NCI-H1436 treated with DMSO at 0.1 percent for 48 hours (cell line): ENCODE results near the gene DLG2.

ENCODE experiments used
- DNase-seq: peaks from one replicate; lab custom pipeline; 2025; lab: John Stamatoyannopoulos, UW

DLG2 gene

DNA sequence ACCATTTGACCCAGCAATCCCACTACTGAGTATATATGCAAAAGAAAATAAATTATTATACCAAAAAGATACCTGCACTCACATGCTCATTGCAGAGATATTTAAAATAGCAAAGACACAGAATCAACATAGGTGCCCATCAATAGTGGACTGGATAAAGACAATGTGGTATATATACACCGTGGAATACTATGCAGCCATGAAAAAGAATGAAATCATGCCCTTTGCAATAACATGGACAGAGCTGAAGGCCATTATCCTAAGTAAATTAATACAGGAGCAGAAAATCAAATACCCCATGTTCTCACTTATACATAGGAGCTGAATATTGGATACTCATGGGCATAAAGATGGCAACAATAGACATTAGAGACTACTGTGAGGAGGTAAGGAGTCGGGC is 68.7 kb downstream of the DLG2 start:
- DNase-seq, result no peak

DNA sequence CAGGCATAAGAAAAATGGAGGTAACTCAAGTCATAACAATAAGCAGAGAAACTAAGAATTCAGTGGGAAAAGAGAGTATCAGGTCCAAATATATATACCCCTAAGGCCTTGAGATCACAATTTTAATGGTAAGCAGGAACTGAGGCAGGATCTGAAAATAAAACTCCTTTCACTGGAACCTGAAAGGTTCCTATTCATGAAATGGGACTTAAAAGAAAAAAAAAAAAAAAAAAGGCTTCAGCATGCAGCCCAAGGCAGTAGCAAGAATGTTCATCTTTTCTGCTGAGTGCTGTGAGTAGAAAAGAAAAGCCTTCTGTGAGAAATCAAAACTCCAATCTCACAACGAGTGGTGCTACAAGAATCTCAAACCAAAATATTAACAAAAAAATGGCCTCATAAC is 75.3 kb downstream of the DLG2 start:
- DNase-seq, result no peak

DNA sequence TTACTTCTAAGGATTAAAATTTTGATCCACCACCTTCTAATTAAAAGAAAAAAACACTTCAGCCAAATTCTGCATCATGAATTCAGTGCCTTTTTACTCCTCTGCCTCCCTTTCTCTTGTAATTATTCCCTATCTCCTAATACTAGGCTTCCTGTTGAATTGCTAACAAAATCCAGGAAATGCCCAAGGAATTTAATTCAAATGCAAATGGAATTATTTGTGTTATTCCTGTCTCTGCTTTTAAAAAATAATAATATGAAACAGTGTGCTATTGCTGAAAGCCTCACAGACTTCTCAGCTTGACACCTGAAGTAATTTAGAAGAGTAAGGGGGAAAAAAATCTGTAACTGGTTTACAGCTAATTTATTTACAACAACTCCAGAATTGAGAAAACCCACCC is 85.5 kb downstream of the DLG2 start:
- DNase-seq, result no peak

DNA sequence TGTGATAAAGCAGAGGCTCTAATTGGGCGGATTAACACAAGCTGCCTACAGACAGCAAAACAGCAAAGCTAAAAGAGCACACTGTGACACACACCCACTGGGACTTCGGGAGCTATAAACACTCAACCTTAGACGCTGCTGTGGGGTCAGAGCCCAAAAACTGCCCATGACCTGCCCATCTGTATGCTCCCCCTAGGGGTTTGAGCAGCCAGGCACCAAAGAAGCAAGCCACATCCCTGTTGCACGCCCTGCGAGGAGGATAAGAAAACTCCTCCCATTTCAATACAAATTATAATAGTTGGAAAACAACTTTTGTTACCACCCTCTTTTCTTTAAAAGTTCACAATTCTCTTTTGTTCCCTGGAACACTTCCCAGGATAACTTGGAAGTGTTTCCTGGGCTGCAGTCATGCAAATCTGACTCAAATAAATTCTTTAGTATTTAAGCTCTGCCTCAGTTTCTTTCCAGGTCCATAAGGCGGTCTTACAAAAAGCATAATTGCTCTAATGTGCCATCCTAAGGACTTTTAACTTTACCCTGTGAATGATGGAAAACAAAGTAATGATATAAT is 86.4 kb downstream of the DLG2 start:
- DNase-seq, result no peak

DNA sequence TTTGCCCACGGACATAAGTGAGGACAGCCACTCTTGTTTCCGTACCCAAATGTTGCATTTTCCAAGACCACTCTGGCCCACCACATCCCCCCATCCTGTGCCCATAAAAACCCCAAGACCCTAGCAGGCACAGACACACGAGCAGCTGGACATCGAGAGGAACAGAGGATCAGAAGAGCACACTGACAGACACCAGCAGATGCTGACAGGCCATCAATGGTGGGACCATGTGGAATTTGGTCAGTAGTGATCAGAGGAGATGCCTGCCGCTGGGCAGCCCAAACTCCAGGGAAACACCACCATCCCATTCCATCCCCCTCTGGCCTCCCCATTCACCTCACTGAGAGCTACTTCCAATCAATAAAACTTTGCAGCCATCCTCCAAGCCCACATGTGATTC is 87.0 kb downstream of the DLG2 start:
- DNase-seq, result no peak

DNA sequence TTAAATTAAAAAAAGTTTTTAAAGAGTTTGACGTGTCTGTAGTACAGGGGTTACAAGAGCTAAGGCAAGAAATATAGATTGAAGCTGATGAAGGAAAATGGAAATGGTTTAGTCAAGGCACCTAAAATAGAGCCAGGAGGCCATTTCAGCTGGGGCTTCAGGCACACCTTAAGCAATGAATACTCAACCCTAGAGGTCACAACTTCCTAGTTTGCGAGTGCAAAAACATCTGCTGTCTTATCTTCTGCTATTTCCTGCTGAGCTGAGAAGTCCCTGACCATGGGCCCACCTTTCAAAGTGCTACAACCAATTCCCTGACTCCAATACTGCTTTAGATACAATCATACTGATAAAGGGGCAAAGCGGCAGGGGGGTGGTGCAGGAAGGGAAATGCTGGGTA is 87.4 kb downstream of the DLG2 start:
- DNase-seq, result no peak

DNA sequence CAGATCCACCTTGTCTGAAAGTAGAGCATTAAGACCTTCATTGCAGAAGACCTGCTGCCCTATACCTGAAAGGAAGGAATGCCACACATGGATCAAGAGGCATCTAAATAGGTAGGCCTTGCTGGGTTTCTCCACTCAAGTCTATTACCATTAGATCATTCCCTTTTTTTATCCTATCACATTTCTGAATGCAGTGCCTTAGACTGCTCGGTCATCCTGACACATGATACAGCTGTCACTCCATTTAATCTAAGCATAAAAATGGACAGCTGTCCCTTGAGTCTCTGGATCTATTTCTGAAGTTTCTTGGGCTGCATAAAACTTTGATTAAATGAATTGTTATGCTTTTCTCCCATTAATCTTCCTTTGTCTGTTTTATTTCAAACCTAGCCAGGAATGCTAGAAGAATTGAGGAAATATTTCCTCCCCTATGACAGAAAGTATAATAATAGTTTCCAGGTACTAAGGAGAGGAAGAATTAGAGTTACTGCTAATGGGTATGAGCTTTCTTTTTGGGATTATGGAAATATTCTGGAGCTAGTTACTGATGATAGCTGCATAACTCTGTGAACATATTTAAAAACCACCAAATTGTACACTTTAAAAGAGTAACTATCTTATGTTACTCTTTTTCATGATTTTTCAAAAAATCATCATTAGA is 88.0 kb downstream of the DLG2 start:
- DNase-seq, result no peak

DNA sequence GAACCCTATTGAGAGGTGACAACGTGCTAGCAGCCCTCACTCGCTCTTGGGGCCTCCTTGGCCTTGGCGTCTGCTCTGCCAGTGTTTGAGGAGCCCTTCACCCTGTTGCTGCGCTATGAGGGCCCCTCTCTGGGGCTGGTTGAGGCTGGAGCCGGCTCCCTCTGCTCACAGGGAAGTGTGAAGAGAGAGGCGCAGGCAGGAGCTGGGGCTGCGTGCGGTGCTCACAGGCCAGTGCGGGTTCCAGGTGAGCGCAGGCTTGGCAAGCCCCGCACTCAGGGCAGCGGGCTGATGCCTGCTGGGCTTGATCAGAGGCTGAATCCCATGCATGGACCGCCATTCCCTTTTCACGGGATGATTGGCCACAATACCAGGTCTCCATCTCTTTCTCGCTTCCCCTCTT is 90.7 kb downstream of the DLG2 start:
- DNase-seq, result no peak

DNA sequence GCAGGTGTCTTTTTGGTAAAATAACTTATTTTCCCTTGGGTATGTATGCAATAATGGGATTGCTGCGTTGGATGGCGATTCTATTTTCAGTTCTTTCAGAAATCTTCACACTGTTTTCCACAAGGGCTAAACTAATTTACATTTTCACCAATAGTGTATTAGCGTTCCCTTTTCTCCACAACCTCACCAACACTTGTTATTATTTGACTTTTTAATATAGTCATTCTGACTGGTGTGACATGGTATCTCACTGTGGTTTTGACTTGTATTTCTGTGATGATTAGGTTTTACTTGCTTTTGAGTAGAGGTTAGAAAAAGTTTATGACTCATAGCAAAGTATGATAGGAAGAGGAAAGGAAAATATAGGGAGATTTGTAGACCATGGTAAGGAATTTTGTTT is 92.3 kb downstream of the DLG2 start:
- no peak for DNase-seq

DNA sequence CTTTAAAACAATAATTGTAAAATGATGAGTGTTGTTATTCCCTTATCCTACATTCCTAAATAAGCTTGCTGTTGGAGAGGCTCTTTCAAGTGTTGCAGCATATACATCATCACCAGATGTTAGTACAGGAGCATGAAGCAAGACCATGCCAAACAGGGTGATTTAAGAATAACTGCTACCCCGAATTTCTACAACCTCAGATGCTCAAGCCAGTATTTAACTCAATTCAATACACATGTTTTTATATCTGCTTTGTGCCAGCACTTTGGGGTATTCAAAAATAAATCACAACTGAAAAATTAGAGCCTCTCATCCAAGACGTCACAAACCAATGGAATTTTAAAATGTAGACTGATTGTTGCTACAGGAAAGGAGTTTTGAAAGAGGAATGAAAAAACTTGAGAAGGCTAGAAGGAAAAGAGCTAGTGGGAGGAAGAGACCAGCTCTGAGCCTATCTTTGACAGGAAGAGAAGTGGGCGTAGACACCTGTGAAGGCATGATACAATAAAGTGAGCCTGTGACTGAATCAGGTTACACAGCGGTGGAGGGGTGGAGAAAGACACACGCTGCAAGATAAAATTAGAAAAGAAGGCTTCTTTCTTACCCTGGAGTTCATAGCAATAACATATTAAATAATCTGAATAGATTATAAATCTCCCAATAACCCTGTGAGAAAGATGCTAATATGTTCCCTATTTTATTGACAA is 95.8 kb downstream of the DLG2 start:
- DNase-seq, result no peak

DNA sequence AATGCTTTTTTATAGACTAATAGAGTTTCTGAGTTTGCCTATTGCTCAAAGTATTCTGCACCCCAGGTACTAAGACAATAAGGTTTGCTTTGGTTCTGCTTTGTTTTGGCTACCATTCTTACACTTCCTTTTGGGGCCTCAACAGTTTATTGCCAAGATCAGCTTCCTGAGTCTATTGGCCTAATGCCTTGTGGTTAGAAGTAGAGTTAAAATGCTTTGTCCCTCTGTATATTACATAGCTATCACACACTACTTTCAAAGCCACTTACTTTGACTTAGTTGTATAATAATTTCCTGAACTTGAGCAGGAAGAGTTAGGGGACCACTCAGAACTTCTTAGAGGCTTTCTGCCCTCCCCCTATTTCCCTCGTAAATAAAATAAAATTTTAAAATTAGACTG is 96.5 kb downstream of the DLG2 start:
- no peak for DNase-seq

DNA sequence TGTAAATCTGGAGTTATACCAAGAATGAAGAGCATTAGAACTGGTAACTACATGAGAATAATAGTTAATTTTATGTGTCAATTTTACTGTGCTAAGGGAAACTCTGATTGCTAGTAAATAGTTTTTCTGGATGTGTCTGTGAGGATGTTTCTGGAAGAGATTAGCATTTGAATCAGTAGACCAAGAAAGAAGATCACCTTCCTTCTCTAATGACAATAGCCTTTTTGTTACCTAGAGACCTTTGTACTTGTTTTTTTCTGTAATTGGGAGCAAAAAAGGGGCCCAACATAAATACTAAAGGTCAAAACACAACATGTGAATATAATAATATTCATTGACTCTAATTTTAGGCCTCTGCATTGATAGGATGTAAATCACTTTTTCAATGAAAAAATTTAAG is 100.6 kb downstream of the DLG2 start:
- no peak for DNase-seq

DNA sequence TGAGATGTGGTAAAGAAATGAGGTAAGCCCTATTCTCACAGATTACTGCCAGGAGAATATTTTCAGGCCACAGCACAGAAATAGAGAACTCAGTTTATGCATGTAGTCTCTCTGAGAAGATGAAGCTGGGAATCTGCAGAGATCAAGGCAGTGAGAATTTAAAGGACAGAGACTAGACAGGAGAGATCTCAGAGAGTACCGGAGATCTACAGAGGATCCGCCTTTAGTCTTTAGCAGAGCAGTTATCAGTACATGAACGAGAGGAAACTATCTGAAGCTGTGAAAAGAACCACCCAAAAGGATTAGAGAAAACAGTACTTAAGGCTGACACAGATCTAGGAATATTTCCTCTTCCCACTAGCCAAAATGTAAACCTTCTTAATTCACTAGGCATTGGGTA is 101.5 kb downstream of the DLG2 start:
- no peak for DNase-seq

DNA sequence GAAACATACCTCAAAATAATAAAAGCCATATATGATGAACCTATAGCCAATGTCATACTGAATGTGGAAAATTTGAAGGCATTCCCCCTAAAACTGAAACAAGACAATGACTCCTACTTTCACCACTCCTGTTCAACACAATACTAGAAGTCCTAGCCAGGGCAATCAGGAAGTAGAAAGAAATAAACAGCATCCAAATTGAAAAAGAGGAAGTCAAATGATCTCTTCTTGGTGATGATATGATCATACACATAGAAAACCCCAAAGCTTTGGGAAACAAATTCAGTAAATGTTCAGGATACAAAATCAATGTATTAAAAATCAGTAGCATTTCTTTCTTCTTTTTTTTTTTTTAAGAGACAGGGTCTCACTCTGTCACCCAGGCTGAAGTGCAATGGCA is 109.9 kb downstream of the DLG2 start:
- no peak for DNase-seq

DNA sequence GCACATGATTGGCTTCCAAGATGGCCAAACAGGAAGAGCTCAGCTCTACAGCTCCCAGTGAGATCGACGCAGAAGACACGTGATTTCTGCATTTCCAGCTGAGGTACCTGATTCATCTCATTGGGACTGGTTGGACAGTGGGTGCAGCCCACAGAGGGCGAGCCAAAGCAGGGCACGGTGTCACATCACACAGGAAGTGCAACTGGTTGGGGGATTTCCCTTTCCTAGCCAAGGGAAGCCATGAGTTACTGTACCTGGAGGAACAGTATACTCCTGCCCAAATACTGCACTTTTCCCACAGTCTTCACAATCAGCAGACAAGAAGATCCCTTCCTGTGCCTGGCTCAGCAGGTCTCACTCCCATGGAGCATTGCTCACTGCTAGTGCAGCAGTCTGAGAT is 131.2 kb downstream of the DLG2 start:
- no peak for DNase-seq

DNA sequence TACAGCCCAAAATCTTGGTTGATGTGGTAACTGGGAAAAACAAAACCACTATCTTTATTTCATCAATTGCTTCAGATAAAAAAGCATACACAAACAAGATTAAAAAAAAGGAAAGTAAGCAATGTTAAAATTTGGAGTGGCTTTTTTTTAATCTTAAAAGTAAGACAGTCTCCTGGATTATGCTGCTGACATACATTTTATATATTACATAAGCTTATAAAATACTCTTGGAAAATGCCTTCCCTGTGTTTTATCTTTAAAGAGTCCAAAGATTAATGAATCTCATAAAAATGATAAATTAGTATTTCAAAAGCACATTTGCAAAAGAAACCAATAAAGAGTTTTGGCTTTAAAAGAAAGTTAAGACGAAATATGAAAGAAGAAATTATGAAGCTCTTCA is 132.7 kb downstream of the DLG2 start:
- DNase-seq, result no peak

DNA sequence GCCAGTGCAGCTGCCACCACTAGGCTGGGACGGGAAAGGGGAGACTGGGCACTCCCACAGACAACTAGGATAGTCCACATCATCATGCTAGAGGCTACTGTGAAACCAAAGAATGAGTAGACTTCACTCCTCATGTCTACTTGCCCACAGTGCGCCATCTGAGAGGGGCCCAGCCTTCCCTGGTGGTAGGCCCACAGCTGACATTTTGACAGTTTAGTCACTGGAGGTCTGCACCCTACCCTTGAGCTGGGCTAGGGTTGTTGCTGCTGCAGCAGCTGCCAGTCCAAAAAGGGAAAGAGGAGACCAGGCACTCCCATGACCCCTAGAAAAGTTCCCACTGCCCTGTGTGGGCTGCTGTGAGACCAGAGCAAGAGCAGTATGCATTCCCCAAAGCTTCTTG is 141.2 kb downstream of the DLG2 start:
- no peak for DNase-seq

DNA sequence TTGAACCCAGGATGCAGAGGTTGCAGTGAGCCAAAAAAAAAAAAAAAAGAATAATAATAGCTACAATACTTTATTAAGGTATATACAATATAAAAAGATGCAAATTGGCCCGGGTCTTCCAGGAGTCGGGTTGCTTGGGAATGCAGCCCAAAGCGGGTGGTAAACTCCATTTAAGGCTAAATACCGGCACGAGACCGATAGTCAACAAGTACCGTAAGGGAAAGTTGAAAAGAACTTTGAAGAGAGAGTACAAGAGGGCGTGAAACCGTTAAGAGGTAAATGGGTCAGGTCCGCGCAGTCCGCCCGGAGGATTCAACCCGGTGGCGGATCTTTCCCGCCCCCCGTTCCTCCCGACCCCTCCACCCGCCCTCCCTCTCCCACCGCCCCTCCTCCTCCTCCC is 143.3 kb downstream of the DLG2 start:
- no peak for DNase-seq

DNA sequence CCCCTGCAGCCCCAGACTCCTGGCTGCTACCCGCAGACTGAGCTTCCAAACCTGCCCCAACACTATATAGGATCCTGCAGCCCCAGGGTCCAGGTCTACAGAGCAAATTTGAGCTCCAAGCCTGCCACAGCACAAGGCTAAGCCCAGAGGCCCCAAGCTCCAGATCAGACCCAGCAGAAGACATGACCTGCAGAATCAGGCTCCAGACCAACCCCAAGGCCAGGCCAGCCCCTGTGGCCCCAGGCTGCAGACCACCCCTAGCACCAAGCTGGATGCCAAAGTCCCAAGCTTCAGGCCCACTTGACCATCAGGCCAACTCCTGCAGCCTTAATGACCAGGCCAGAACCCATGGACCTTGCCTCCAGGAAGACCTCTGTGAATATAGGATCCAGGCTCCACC is 145.3 kb downstream of the DLG2 start:
- no peak for DNase-seq

DNA sequence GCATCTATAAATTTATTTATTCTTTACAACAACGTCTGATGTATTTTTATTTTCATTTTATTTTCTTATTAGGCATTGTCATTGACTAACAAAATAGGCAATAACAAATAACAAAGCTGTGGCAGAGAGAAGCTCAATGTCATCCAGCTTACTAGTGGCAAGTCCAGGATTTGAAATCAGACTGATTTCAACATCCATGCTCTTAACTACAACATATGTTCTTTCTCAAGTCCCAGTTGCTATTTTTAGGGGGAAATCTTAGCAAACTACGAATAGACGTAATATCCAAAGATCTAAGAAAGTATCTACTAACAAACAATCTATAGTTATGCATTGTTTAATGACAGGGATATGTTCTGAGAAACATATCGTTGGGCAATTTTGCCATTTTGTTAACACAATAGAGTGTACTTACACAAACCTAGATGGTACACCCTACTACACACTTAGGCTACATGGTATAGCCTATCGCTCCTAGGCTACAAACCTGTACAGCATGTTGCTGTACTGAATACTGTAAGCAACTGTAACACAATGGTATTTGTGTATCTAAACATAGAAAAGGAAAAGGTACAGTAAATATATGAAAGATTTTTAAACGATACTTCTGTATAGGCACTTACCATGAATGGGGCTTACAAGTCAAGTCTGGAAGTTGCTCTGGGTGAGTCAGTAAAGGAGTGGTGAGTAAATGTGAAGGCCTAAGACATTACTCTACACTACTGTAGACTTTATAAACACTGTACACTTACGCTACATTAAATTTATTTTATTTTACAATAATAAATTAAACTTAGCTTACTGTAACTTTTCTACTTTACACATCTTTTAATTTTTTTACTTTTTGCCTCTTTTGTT is 151.3 kb downstream of the DLG2 start:
- DNase-seq, result no peak

DNA sequence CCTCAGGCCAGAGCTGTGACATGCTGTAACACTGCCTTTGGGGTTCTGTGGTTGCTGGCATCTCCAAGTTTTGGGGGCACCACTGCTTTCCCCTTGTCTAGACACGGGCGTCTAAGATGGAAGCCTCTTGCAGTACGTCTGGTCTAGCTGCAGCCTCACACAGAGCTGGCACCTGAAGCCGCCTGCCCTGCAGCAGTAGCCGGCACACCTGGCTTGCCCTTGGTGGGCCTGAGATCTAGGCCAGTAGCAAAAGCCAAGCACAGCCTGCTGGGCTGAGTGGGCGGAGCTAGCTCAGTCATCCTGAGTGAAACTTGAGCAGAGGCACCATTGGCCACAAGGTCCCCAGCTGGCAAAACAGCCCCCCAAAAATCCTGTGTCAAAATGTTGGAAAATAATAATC is 154.2 kb downstream of the DLG2 start:
- no peak for DNase-seq

DNA sequence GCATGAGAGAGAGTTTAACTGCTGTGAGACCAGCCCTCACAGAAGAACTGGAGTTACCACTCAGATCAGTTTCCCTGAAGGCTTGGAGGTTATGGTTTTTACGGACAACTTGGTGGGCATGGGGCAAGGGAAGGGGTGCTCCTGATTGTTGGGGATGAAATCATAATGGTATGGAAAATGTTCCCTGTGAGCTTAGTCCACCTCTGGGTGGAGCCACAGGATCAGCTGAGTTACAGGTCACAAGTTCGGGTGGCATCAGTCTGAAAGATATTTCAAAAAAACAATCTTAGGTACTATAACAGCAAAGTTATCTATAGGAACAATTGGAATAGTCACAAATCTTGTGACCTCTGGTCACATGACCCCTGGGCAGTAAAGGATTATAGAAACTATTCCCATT is 162.9 kb downstream of the DLG2 start:
- no peak for DNase-seq

DNA sequence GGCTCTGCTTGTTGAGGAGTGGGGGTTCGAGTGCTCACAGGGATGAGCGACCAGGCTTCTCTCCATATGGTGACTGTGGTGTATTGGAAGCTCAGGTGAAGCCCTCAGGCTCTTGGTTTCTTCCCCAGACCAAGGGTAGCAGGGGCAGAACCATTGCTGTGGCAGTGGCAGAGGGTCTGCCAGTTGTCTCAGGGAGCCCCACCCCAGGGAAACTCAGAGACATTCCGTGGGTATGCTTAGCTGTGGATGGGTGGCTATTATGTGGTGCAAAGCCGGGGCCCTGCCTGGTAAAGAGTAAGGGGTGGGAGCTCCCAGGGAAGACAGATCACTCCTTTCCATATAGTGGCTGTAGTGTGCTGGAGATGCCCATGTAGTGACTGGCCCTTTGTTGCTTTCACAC is 167.8 kb downstream of the DLG2 start:
- no peak for DNase-seq
